Esophagus squamous epithelium (tissue), 5 donors: ENCODE measurements around the gene HEBP2. TPM values are rescaled to one million over a fixed set of nuclear protein-coding genes. Genes with fewer than 3 reads are reported as not detected.

Source experiments
- DNase-seq: peaks from one replicate; lab custom pipeline; 2025; lab: John Stamatoyannopoulos, UW
- H3K27ac ChIP-seq, 4 donors: fragments of 200-600 bp; sonication (generic); one replicate each; pipeline ENCODE4 v1.5.1; 2016 to 2019; ENCODE audit warnings: mild to moderate bottlenecking in 1 of 4
- H3K27me3 ChIP-seq, 4 donors: fragments of 200-600 bp; sonication (generic); 1 replicate in 3 of 4; 2 replicates in 1 of 4; pipeline versions ENCODE4 v1.5.1 to v1.6.0; 2017 to 2021; ENCODE audit warnings: antibody characterized with exemption in 1 of 4
- H3K36me3 ChIP-seq, 3 donors: fragments of 200-600 bp; sonication (generic); one replicate each; pipeline ENCODE4 v1.5.1; 2016 to 2019
- H3K4me1 ChIP-seq, 3 donors: fragments of 200-600 bp; sonication (generic); one replicate each; pipeline ENCODE4 v1.5.1; 2017 to 2019
- H3K4me3 ChIP-seq, 4 donors: fragments of 200-600 bp; sonication (generic); 1 replicate in 3 of 4; 2 replicates in 1 of 4; pipeline ENCODE4 v1.5.1; 2016 to 2019; ENCODE audit warnings: mild to moderate bottlenecking in 2 of 4, moderate library complexity in 1 of 4
- H3K9me3 ChIP-seq, 3 donors: fragments of 200-600 bp; sonication (generic); one replicate each; pipeline ENCODE4 v1.5.1; 2016 to 2019
- CTCF ChIP-seq, 6 experiments: fragments of 450-650 bp in 4 of 6; fragments of 200-600 bp in 2 of 6; sonication (generic) in 2 of 6; IDR thresholded peaks; one replicate each; pipeline ENCODE4 v1.5.1; 2016 to 2019; ENCODE audit warnings: antibody characterized with exemption in 6 of 6, mild to moderate bottlenecking in 4 of 6, moderate library complexity in 4 of 6
- POLR2A ChIP-seq, 4 donors: fragments of 450-650 bp; IDR thresholded peaks; one replicate each; pipeline ENCODE4 v1.6.1; 2017; ENCODE audit warnings: antibody characterized with exemption in 4 of 4, mild to moderate bottlenecking in 4 of 4, moderate library complexity in 3 of 4
- WGBS, 2 donors: methylation state at CpG; one replicate each; pipeline ENCODE4 v1.1.5; 2018; 5-methylcytosine and 5-hydroxymethylcytosine counted together
- intact Hi-C: fragments of 100-400 bp; cut with DNase I; formaldehyde crosslinking; loops from one replicate; pipeline ENCODE4 v1.15.0; 2022
- total RNA-seq, 4 donors: library from RNA; depleted of rRNA; stranded (reverse); fragments of >200 nt; gene quantifications; one replicate each; pipeline ENCODE4 v1.1.0, GENCODE V29; 2016
- donor health status: DM: yes; HTN: yes; CAD: no.

The HEBP2 gene
- total RNA-seq, 4 donors from 2014 or later: 62.1 to 193 (median 90.8) TPM

- no peak for DNase-seq
- Histone ChIP-seq H3K4me1 (peaks cover 0 to 11% (median 0%) of the 10 kb centered on the region in 3 donors), H3K36me3 (peaks cover 0 to 34% (median 0%) of the 10 kb centered on the region in 3 donors), H3K9me3 (no peaks in the 10 kb centered on the region), H3K4me3 (no peak overlapping the region), H3K27me3 (no peaks in the 10 kb centered on the region), H3K27ac (no peak overlapping the region)
- intact Hi-C loops: no loop called here
- no peak for TF ChIP-seq POLR2A (IDR thresholded peaks at IDR 0.05)
- TF ChIP-seq CTCF (IDR thresholded peaks at IDR 0.05): no peak
Observed at GRCh38 chr6:138443979-138444378, 40.0 kb downstream of the HEBP2 start.

- no peak overlapping the region for H3K4me3 ChIP-seq
- DNase-seq: no peak
- no peak overlapping the region for H3K27ac ChIP-seq
- H3K36me3 ChIP-seq: peaks cover 0 to 20% (median 0%) of the 10 kb centered on the region in 3 donors
- intact Hi-C loops: no loop called here
- peaks cover 0 to 11% (median 0%) of the 10 kb centered on the region in 3 donors for H3K4me1 ChIP-seq
- WGBS, 2 donors: 24 to 60% methylated on average over 6 of the region's 6 CpGs
- no peaks in the 10 kb centered on the region for H3K27me3 ChIP-seq
- TF ChIP-seq CTCF (IDR thresholded peaks at IDR 0.05) (no peak), POLR2A (IDR thresholded peaks at IDR 0.05) (no peak)
- H3K9me3 ChIP-seq: no peaks in the 10 kb centered on the region
Observed at GRCh38 chr6:138446821-138447220, 42.8 kb downstream of the HEBP2 start.

GRCh38 chr6:138450445-138450844, 46.4 kb downstream of the HEBP2 start:
- no peak for DNase-seq
- no peaks in the 10 kb centered on the region for H3K9me3 ChIP-seq
- TF ChIP-seq POLR2A (IDR thresholded peaks at IDR 0.05) (no peak), CTCF (IDR thresholded peaks at IDR 0.05) (no peak)
- peaks cover 0 to 20% (median 4%) of the 10 kb centered on the region in 3 donors for H3K4me1 ChIP-seq
- H3K27me3 ChIP-seq: no peaks in the 10 kb centered on the region
- 62 to 73% methylated on average over 3 of the region's 3 CpGs for WGBS, 2 donors
- no peak overlapping the region for H3K4me3 ChIP-seq
- peaks cover 0 to 6% (median 0%) of the 10 kb centered on the region in 3 donors for H3K36me3 ChIP-seq
- intact Hi-C loops: no loop called here
- H3K27ac ChIP-seq: no peak overlapping the region

- no peak overlapping the region for H3K4me3 ChIP-seq
- no peaks in the 10 kb centered on the region for H3K27me3 ChIP-seq
- intact Hi-C loops: no loop called here
- peaks cover 0 to 26% (median 5%) of the 10 kb centered on the region in 3 donors for H3K4me1 ChIP-seq
- 93 to 96% methylated on average over 3 of the region's 3 CpGs for WGBS, 2 donors
- TF ChIP-seq CTCF (IDR thresholded peaks at IDR 0.05): no peak
- no peak for TF ChIP-seq POLR2A (IDR thresholded peaks at IDR 0.05)
- no peak overlapping the region for H3K27ac ChIP-seq
- no peaks in the 10 kb centered on the region for H3K9me3 ChIP-seq
- no peak for DNase-seq
- H3K36me3 ChIP-seq: peaks cover 0 to 1% (median 0%) of the 10 kb centered on the region in 3 donors
Observed at GRCh38 chr6:138451043-138451442, 47.0 kb downstream of the HEBP2 start.

- intact Hi-C loops: no loop called here
- no peak for TF ChIP-seq CTCF (IDR thresholded peaks at IDR 0.05)
- no peaks in the 10 kb centered on the region for H3K27me3 ChIP-seq
- DNase-seq: no peak
- H3K4me1 ChIP-seq: peaks cover 0 to 26% (median 10%) of the 10 kb centered on the region in 3 donors
- 18 to 26% methylated on average over 9 of the region's 9 CpGs for WGBS, 2 donors
- peak overlapping the region; percentile 36 to 69 (median 46) for H3K27ac ChIP-seq
- peak overlapping the region in 1 of 4 donors; percentile 35 for H3K4me3 ChIP-seq
- no peaks in the 10 kb centered on the region for H3K9me3 ChIP-seq
- H3K36me3 ChIP-seq: peaks cover 0 to 4% (median 0%) of the 10 kb centered on the region in 3 donors
Observed at GRCh38 chr6:138454981-138455706, 51.1 kb downstream of the HEBP2 start.
